Limb (tissue), 2 donors: ENCODE results near the gene SRGAP1.

ENCODE experiments used
- DNase-seq, 2 donors: peaks; one replicate each; pipeline ENCODE4 v3.0.0-alpha.2; 2016; ENCODE audit errors: extremely low spot score in 2 of 2

The SRGAP1 gene

GRCh38 chr12:63844391-63845341 is at the start of gene SRGAP1:
SRGAP1 (plus strand) TSS chr12:63844700; CDS start chr12:63844817, 117 bp downstream.
- DNase-seq = peak; percentile 74 to 81

GRCh38 chr12:63795032-63795687 is 49.3 kb upstream of the SRGAP1 start:
- no peak for DNase-seq

- DNase-seq = no peak
Observed at GRCh38 chr12:63795944-63796343, 48.6 kb upstream of the SRGAP1 start.

GRCh38 chr12:63802012-63802608 is 42.4 kb upstream of the SRGAP1 start:
- peak in 1 of 2 donors; percentile 43 for DNase-seq

GRCh38 chr12:63804746-63805145 is 39.8 kb upstream of the SRGAP1 start:
- no peak for DNase-seq

- DNase-seq = no peak
Observed at GRCh38 chr12:63805704-63806672, 38.5 kb upstream of the SRGAP1 start.

GRCh38 chr12:63808631-63809030 is 35.9 kb upstream of the SRGAP1 start:
- DNase-seq = no peak

GRCh38 chr12:63809566-63809965 is 34.9 kb upstream of the SRGAP1 start:
- no peak for DNase-seq

GRCh38 chr12:63811334-63811733 is 33.2 kb upstream of the SRGAP1 start:
- no peak for DNase-seq

- no peak for DNase-seq
Observed at GRCh38 chr12:63811755-63812154, 32.7 kb upstream of the SRGAP1 start.

- DNase-seq = no peak
Observed at GRCh38 chr12:63814146-63814772, 30.2 kb upstream of the SRGAP1 start.

GRCh38 chr12:63815482-63815852 is 29.0 kb upstream of the SRGAP1 start:
- no peak for DNase-seq

GRCh38 chr12:63816031-63816430 is 28.5 kb upstream of the SRGAP1 start:
- DNase-seq = no peak

- DNase-seq = no peak
Observed at GRCh38 chr12:63820427-63820826, 24.1 kb upstream of the SRGAP1 start.

- DNase-seq = peak in 1 of 2 donors; percentile 43
Observed at GRCh38 chr12:63821781-63822251, 22.7 kb upstream of the SRGAP1 start.

- no peak for DNase-seq
Observed at GRCh38 chr12:63822352-63822751, 22.1 kb upstream of the SRGAP1 start.

GRCh38 chr12:63823040-63823439 is 21.5 kb upstream of the SRGAP1 start:
- no peak for DNase-seq

- peak in 1 of 2 donors; percentile 68 for DNase-seq
Observed at GRCh38 chr12:63826006-63826585, 18.4 kb upstream of the SRGAP1 start.

- no peak for DNase-seq
Observed at GRCh38 chr12:63828867-63829266, 15.6 kb upstream of the SRGAP1 start.

- DNase-seq = no peak
Observed at GRCh38 chr12:63836046-63836445, 8.5 kb upstream of the SRGAP1 start.
